Activated CD4-positive, alpha-beta T cell treated with anti-CD3 and anti-CD28 coated beads for 1 hour (primary cell): Measurements from ENCODE around the gene DPEP2.
A peak's percentile ranks its signal among the peaks of the same experiment; 100 is the strongest.
"Not testable (repeated sequence)": the region's sequence is repeated elsewhere in the genome, so short reads cannot be mapped to it uniquely, and the experiment has no call there.

Source experiments
- DNase-seq: peaks from one replicate; pipeline ENCODE4 v3.0.0-alpha.2; 2020

The DPEP2 gene

GRCh38 chr16:67998779-67999688 is at the start of gene DPEP2:
DPEP2 (minus strand) TSS chr16:67999484; CDS start chr16:67993212, 6,272 bp downstream.
- peak; percentile 28 for DNase-seq

GRCh38 chr16:68047987-68048386 is 48.7 kb upstream of the DPEP2 start:
- DNase-seq, result no peak

GRCh38 chr16:68046106-68046505 is 46.8 kb upstream of the DPEP2 start:
- no peak for DNase-seq

- DNase-seq, result no peak
These were observed 42.5 kb upstream of the DPEP2 start for GRCh38 chr16:68041783-68042182.

GRCh38 chr16:68040506-68041288 is 41.4 kb upstream of the DPEP2 start:
- DNase-seq, result peak; percentile 84

GRCh38 chr16:68037841-68038597 is 38.7 kb upstream of the DPEP2 start:
- DNase-seq, result no peak

- no peak for DNase-seq
These were observed 35.9 kb upstream of the DPEP2 start for GRCh38 chr16:68035227-68035626.

- no peak for DNase-seq
These were observed 33.8 kb upstream of the DPEP2 start for GRCh38 chr16:68033101-68033500.

GRCh38 chr16:68031951-68032350 is 32.7 kb upstream of the DPEP2 start:
- DNase-seq, result no peak

- not testable (repeated sequence) for DNase-seq
These were observed 30.8 kb upstream of the DPEP2 start for GRCh38 chr16:68030108-68030507.

GRCh38 chr16:68028996-68029395 is 29.7 kb upstream of the DPEP2 start:
- DNase-seq, result no peak

- peak; percentile 94 for DNase-seq
These were observed 23.6 kb upstream of the DPEP2 start, which contains the start of the genes DDX28 and DUS2 for GRCh38 chr16:68022728-68023537. DDX28 (minus strand) TSS chr16:68023232; CDS start chr16:68023202, 30 bp downstream. DUS2 (plus strand) TSS chr16:68023284; CDS start chr16:68038024, 14,740 bp downstream.

GRCh38 chr16:68022278-68022727 is 23.0 kb upstream of the DPEP2 start:
- no peak for DNase-seq

GRCh38 chr16:68021490-68021889 is 22.2 kb upstream of the DPEP2 start:
- DNase-seq, result no peak

GRCh38 chr16:68019167-68019680 is 19.9 kb upstream of the DPEP2 start:
- no peak for DNase-seq

- no peak for DNase-seq
These were observed 16.4 kb upstream of the DPEP2 start, which contains the start of gene DPEP2NB for GRCh38 chr16:68015681-68016080. DPEP2NB (minus strand) TSS chr16:68015911; CDS start chr16:68015770, 141 bp downstream.

GRCh38 chr16:68013440-68013839 is 14.2 kb upstream of the DPEP2 start:
- DNase-seq, result no peak

- not testable (repeated sequence) for DNase-seq
These were observed 10.6 kb upstream of the DPEP2 start for GRCh38 chr16:68009872-68010271.

- no peak for DNase-seq
These were observed 10.0 kb upstream of the DPEP2 start for GRCh38 chr16:68009157-68009735.

- DNase-seq, result no peak
These were observed 6.6 kb upstream of the DPEP2 start for GRCh38 chr16:68005786-68006286.

GRCh38 chr16:68005211-68005610 is 5.9 kb upstream of the DPEP2 start:
- DNase-seq, result no peak
